Measurements from ENCODE around the gene ATP6V0A1.

GRCh38 chr17:42422412-42422957 is 36.2 kb upstream of the ATP6V0A1 start:
- TF ChIP-seq CTCF (IDR thresholded peaks at IDR 0.05): no peak
- no peak for TF ChIP-seq POLR2AphosphoS5 (IDR thresholded peaks at IDR 0.05)
- no peak for TF ChIP-seq POLR2A (IDR thresholded peaks at IDR 0.05; ENCODE audit: low read depth)
